GM21786 (cell line): ENCODE results near the gene LAMP5.

ENCODE experiments used
- ATAC-seq: cut with Tn5 transposase; IDR thresholded peaks from one replicate; pipeline ENCODE4 v1.9.1; 2021; ENCODE audit not compliant: unreplicated experiment

Gene LAMP5

DNA sequence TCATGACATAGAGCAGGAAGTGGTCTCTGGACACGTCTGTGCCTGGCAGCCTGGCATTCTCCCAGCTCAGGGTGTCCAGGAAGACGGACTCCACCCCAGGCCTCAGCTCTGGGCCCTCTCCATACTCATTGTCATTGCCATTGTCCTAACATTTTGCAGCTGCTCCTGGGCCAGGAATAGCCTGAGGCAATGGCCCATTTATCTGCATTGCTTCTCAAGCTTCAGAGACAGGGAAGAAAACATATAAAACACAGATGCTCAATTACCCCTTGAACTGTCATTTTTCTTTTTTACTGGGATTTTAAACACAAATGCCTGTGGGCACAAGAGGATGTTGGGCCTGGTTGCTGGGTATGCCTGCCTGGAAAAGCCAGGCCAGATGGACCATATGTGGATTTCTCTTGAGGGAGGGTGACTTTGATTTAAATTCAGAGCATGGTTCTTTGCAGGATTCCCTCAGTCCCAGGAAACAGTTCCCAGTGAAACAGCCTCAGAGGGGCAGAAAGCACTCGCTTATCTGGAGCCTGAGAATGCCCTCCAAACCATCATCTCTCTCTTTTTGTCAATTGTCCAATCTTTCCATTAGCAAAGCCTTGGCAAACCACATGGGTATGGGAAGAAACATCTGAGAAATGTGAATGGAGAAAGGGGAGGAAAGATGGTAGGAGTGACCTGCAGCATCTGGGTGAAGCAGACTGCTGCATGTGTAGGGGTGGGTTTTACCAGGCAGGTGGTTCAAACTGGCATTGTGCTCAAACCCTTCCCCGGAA lies 17.9 kb downstream of the LAMP5 start:
- no peak for ATAC-seq

DNA sequence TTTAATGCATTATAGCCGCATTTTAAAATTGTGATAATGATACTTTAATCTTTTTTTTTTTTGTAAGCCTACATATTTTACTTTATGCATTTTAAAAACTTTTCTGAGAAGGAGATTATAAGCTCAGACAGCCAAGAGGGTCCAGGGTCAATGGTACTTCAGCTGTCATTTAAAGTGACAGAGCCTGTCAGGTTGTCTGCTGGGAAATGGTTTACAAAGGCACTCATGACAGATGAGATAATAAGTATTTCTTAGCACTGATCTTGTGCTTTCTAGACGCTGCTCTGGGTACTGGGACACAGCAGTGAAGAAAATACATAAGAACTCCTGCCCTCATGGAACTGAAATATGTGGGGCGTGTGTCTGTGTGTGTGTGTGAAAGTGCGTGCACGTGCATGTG lies 19.6 kb downstream of the LAMP5 start:
- ATAC-seq: no peak

DNA sequence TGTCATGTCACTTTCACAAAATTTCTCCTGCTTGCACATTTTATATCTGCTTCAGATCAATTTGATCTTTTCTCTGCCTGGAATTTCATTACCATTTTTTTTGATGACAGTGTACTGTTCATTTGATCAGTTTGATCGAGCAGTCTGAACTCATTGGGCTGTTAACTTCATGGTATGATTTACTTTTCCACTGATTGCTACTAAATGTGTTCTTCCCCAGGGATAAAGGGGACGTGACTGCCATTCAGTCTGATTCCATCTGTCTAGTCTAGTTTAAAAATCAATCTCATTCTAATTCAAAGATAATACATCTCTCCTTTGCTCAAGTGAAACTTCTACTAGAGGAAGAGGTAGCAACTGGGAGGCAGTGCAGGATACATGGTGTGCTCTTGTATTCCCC lies 21.1 kb downstream of the LAMP5 start:
- ATAC-seq: no peak

DNA sequence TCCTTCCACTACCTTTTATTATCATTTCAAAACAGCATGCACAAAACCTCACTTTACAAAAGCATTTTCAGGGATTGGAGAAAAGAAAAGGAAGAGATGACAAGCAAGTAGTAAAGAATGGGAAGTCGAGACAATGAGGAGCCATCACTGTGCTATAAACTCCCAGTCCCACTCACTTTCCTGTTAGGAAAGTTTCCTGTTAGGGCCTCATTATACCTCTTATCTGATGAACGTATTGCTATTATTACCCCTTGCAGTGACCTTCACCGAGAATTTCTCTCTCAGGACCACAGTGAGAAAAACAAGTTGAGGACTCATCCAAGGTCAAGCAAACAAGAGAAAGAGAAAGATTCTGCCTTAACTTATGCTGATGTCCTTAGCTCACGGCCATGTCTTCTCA lies 28.8 kb downstream of the LAMP5 start:
- no peak for ATAC-seq

DNA sequence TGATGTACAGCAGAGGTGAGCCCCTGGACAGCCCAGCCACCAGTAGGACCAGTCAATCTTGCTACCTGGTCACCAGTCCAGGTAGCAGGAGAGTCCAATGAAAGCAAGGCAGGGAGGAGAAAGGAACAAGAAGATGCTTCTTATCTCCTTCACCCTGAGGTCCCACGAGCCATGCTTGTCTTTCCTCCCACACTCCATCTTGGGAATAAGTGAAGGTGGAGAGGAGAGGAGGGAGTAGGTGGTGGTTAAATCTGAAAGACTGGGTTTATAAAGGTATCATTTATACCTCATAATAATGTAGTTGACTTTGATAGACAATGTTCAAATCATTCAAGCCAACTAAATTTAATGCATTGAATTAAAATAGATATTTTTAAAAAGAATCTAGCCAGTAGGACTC lies 35.9 kb downstream of the LAMP5 start:
- ATAC-seq: no peak

DNA sequence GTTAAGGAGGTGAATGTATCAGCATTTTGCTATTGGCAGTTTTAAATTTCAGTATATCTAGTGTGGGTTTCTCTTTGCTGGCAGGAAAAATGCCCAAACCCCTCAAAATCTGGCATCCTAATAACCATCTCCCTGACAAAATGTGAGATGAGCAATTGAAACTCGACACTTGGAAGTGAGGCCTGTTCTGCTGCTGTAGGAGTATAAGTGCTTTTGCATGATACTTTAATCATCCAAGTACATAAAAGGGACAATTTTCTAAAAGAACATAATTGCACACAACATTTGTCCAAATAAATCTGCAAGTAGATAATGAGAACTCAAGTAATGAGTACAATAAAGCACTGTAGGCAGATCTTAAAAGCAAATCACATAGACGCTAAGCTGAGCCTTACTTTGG lies 36.5 kb downstream of the LAMP5 start:
- ATAC-seq: no peak

DNA sequence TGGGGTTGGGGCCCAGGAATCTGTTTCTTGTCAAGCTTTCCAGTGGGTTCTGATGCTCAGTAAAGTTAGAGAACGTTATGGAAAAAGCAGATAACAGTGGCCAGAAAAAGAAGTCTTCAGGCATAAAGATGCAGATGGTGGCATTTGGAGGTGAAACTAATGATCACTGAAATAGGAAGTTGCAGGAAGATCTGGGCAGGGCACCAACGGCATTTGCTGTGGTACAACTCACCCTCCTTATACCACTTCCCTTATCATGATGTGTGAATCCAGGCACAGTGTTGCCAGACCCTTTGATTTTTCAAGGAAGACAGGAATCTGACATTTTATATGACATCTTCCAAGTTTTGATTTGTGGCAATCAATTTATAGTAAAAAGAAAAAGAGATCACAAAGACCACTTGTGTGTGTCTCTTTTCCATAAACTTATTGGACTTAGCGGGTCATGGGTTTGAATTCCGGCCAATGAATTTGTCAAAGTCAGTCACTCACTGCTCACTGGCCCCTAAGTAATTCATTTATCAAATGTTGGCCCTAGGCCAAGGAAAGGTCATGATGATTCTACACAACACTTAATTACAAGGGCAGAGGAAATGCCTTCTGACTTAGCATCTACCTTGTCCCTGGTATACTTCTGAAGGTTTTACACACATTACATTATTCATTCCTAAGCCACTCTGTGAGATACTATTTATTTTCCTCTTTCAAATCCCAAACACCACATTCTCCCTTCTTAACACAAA lies 37.6 kb downstream of the LAMP5 start:
- no peak for ATAC-seq

DNA sequence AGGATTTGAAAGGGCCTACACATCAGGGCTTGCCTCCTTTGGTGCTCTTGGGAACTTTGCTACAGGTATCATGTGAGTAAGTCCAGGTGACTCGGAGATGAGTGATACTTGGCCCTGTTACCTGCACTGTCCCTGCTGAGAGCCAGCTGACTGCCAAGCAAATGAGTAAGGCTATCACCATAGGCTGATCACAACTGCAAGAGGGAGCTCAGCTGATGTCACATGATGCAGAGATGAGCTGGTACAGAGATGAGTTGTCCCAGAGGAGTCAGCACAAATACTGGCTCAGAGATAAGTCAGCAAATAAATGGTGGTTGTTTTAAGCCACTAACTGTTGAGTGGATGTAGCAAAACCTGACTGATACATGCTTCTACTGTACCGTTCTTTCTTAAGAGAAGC lies 41.4 kb downstream of the LAMP5 start:
- ATAC-seq: no peak

DNA sequence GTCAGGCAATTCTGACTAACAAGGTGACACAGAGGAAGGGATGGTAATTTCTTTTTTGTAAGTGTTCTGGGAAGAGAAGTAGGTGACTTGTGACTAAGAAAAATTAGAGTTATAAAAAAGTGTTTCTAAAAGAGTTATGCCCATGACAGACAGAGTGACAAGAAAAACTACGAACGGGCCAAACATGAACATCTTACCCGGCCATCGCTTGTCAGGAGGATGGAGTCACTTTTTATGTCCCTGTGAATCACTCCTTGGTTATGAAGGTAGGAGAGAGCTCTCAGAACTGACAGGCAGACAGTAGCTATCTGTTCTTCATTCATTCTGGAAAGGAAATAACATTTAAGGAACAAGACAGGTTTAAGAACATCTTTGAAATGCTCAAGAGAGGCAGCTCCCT lies 43.0 kb downstream of the LAMP5 start:
- no peak for ATAC-seq

DNA sequence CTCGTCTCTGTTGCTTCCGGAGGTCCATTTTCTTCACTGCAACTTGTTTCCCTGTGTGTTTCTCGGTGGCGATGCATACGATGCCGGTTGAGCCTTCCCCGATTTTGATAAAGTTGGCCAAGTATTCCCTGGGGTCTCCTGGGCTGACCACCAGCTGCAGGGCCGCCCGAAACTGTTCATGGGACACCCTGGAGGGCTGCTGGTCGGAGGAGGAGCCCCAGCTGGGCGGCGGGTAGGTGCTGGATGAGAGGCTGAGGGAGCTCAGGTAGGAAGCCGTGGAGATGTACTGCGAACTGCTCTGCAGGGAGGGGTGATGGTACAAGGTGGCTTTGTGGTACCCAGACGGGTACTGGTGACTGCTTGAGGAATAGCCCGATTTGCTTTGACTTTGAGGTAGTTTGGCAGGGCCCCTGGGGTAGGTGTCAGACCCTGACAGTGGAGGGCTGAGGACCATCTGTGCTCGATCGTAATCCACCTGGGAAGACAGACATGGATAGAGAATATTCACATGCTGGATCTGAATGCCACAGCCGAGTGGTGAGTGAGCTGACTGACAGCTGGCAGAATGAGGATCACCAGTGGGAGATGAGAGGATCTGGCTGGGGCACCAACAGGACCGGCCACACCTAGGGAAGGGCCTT lies 51.6 kb downstream of the LAMP5 start:
- no peak for ATAC-seq

DNA sequence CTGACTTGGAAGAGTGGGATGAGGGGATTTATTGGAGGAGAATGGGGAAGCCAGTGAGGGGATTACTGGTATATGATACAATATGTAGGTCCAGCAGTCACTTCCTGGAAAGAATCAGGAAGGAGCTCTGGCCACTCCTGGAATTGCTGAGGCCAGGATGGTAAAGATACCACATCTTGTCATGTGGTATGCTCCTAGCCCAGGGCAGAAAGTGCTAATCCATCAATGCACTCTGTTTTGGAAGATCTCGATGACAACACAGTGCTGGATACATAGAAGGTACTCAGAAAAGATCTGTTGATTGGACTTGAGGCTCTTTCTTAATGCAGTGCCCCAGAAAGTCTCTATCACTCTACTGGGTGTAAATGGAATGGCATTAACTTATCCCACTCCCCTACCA lies 52.6 kb downstream of the LAMP5 start:
- no peak for ATAC-seq

DNA sequence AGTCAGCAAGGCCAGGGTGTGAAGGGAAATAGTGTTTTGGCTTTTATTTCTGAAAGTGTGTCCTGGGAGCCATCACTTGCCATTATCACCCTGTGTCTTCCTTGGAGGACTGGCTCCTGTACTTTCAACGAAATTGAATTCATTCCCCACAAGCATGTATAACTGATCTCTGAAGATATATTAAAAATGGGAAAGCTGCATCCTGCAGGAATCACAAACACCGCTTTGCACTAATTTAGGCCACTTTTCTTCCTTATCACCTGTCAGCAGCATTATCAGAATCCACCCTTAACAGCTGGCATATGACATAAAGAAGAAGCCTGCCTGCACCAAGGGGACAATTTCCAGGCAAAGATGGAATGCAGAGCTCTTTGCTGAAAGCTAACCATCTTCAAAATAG lies 56.2 kb downstream of the LAMP5 start:
- ATAC-seq: no peak

DNA sequence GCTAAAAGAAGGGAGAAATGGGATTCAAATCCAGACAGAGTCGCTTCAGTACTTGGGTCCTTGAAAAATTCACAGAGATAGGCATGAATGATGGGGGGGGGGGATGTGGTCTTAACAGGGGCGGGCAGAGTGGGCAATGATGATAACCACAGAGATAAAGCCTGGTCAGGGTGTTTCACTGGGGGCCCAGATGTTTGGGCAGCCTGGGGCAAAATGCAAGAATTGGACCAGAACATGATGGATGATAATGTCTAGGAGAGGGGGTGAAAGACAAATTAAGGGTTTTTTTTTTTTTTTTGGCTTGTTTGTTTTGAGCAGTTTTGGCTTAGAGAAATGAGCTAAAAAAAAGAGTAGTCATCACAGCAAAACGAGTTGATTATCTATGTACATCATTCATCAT lies 57.4 kb downstream of the LAMP5 start:
- ATAC-seq: no peak

DNA sequence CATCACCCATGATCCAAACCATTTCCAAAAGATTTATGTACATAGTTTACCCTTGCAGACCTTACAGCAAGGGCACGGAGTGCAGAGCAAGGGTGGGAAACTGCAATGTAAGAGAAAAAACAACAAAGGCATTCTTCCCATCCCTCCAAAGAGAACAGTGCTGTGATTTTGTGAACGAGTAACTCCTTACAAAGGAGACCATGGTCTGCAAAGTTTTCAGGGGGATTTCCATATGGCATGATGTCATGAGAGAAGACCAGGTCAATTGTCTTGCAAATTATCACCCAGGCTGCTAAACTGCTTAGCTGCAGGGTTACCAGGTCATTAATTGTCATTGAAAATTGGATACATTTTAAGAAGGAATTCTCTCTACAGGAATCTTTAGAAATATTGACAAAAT lies 58.3 kb downstream of the LAMP5 start:
- no peak for ATAC-seq

DNA sequence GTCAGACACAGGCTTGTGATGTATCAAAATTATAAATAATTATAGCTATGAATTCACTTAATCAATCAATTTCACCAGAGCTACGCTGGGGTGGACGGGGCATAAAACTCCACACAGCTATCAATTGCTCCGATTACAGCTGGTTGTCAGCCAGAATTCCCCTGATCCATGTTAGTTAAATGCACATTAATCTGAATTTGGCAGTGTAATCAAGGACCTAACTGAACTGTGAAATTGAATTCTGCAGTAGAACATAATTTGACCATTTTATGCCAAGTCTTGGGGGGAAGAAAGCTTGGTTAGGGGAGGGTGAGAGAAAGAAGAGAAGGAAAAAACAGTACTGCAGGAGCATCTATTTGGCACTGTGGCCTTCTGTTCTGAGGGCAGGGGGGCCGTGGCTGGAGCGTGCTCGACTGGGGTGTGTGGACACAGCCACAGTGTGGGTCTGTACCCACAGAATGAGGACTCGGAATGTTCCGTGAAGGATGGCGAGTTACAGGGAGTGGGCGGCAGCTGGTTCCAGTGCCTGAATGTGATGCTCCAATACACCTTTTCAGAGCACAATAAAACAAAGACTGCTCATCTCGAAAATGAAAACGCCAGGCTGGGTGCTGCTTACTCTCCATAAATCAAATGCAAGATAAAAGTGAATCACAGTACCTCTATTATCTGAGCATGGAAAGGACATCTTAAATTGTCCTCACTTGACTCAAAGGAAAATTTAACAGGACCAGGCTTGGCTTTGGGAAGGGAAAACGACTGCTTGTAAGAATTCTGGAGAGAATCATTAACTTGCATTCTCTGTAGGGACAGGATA lies 59.2 kb downstream of the LAMP5 start:
- ATAC-seq: no peak

DNA sequence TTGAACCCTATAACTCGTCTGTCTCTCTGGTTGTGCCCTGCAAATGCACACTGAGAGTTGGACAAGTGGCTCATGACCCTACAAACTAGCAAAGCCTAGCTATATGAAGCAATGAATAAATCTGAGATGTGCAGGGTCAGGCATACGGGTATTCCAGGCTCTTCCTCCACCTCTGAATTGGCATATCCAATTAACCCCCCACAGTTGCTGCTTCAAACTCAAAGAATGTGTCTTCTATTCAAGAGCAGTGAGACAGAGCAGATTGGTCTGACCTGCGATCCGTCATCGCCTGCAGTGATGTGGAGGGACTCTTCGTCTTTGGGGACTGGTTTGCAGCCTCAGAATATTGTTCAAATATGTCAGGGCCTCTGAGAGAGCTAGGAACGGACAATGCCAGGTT lies 59.8 kb downstream of the LAMP5 start:
- ATAC-seq: no peak

DNA sequence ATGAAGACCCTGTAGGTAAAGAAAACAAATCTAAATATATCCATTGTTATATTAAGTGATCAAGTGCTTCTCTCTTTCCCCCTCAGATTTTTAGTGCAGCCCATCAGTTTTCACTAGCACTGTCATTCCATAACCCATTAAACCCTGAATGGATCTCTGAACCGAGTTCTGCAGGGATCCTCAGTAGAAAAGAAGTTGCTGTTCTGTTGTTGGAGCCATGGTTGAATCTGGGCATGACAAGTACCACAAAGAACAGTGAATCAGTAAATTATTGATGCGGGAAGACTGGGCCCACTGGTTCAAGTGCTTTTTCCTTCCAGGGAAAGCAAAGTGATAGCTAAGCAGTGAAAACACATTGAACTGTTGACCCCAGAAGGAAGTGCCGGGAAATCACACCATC lies 60.4 kb downstream of the LAMP5 start:
- ATAC-seq: no peak

DNA sequence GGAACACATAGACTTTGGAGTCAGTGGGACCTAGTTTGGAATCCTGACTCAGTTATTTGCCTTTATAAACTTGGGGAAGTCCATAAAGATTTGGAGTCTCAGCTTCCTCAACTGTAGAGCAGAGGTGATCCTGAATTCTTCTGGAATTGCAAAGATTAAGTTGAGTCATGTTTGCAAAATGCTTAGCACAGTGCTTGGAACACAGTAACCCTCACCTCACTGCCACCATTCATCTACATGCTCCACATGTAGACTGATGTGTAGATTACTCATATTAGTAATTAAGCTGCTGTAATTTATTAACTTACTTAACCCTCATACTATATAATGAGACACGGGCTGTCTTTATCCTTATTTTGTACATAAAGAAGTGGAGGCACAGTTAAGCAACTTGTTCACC lies 61.4 kb downstream of the LAMP5 start:
- ATAC-seq: no peak

DNA sequence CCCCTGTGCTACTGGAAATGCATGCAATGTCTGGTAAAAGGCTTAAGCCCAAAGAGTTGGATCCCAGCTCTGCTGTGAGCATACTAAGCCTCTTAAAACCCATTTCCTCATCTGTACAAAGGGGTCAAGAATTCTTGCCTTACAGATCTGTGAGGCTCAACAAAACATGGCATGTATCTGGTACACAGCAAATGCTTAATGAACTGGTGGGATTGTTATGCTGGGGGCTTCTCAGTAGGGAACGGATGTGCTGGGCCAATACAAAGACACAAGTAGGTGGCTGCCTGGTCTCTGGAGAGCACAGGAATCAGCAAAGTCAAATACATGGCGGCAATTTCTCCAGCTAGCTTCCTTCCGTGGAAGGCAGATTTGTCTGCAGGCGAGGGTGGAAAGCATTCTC lies 62.3 kb downstream of the LAMP5 start:
- ATAC-seq: no peak

DNA sequence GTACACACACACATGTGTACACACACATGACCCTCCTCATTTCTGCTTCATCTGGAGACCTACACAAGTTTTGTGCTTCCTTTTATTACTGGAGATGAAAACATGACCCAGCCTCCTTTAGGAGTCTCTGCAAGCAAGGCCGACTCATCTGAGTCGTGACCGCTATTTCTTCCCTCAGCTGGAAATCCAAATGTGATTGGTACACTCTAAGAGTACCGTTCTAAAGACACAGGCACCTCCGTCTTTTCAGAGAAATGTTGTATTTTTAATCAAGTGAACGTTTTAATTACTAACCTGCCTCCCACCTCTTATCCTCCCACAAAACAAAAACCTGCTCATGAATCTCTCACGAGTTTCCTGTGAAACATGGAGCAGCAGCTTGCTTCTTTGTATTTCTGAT lies 63.0 kb downstream of the LAMP5 start:
- ATAC-seq: no peak

DNA sequence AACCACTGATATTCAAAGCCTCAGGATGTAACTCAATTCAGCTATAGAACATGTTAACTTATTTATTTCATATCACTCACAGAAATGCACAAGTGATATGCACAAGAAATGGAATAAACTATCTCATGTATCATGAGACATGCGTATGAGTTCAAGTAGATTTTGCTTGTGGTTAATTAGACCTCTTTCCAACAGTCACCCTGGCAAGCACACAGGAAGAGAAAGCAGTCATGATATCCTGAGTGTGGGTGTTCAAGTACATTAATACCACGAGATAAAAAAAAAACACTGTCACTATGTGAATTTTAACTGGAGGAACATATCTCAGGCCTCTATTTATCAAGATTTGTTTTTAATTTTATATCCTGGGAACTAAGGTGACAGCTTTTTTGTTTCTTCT lies 64.2 kb downstream of the LAMP5 start:
- no peak for ATAC-seq
